Left renal pelvis (tissue), 4 donors: ENCODE measurements around the gene DSCAM. TPM values are rescaled to one million over a fixed set of nuclear protein-coding genes. Genes with fewer than 3 reads are reported as not detected.
A peak's percentile ranks its signal among the peaks of the same experiment; 100 is the strongest.

Experiments used
- DNase-seq, 4 donors: peaks; one replicate each; pipeline ENCODE4 v3.0.0-alpha.2; 2013; ENCODE audit warnings: low read depth in 4 of 4, low spot score in 3 of 4
- polyA plus RNA-seq, 4 donors: library from polyadenylated mRNA; unstranded; fragments of 120-200 nt; gene quantifications; one replicate each; pipeline ENCODE4 v1.2.1, GENCODE V29; 2013; ENCODE audit not compliant: insufficient read length in 4 of 4

DSCAM gene
- polyA plus RNA-seq, 4 donors, result 0.06 to 0.14 (median 0.09) TPM

DNA sequence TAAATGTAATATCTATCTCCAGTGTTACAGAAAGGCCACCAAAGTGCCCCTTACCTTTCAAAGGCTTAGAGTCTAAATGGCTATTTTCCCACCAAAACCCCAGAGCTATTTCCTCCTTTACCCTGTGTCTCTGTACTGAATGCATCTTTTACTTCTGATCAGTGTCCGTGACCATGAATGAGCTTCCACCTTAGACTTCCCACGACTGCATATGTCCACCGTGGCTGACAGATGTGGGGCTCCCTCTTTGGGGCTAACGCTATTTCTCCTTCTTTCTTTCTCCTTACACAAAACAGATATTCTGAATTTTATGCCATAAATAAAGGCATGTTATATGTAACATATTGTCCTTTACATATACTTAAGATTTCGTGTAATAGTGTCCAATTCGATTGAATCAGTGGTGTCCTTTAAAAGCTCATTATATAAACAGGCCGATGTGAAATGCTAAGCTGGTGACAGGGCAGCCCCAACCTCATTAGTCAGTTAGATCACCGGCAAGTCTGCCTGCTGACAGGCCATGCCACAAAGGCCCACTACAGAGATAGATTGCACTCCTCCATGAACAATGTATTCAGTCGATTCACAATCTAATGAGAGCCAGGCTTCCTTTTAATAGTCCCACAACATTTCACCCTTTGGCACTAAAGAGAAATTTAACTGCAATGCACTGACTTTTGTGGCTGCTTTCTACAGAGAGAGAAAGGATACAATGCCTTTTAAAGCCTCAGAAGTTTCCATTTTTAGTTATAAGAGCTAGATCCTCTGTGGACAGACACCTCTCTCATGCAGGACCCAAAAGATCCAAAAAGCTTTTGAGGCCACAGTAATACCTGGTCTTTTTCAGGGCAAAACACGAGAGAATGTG, 681.8 kb downstream of the DSCAM start:
- DNase-seq, result no peak

DNA sequence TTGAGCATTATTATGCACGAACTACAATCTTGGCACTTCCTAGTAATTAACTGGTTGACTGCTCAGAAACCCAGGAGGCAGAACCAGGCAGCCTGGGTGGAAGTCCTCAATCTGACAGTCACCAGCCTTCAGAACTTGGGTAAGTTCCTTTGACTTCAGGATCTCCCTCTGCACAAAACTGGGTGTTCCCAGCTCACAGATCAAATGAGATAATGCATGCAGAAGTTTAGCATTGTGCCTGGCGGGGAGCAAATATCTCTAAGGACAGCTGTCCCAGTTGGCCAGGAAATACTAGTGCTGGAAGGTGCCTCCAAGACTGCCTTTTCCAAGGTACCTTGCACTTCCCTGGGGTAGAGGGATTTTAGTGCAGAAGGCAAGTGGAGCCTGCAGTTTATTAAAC, 684.9 kb downstream of the DSCAM start:
- DNase-seq, result no peak

DNA sequence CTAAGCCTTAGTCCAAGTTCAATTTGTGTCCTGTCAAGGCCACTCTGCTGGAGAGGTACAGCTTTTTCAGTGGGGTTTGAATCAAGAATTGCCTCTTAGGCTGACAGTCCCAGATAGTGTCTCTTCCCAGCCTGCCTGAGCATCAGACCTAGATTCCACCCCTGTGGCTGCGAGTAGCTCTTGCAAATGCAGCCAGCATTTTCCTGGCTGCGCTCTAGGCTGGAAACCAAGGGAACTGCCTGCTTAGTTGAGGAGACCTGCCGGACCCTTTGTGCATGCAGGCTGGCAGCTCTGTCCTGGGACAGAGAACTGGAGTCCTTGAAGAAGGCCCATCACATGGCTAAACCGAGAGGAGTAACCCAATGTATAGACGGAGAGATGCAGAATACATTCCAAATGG, 686.0 kb downstream of the DSCAM start:
- DNase-seq, result no peak

- DNase-seq, result no peak
Observed at GRCh38 chr21:40158366-40158765, 688.6 kb downstream of the DSCAM start.

- no peak for DNase-seq
Observed at GRCh38 chr21:40155563-40155962, 691.4 kb downstream of the DSCAM start.

GRCh38 chr21:40153351-40153750, 693.6 kb downstream of the DSCAM start:
- no peak for DNase-seq

GRCh38 chr21:40152476-40152875, 694.5 kb downstream of the DSCAM start:
- DNase-seq, result no peak

GRCh38 chr21:40151611-40152010, 695.3 kb downstream of the DSCAM start:
- no peak for DNase-seq

- DNase-seq, result no peak
Observed at GRCh38 chr21:40146216-40146837, 700.6 kb downstream of the DSCAM start.

DNA sequence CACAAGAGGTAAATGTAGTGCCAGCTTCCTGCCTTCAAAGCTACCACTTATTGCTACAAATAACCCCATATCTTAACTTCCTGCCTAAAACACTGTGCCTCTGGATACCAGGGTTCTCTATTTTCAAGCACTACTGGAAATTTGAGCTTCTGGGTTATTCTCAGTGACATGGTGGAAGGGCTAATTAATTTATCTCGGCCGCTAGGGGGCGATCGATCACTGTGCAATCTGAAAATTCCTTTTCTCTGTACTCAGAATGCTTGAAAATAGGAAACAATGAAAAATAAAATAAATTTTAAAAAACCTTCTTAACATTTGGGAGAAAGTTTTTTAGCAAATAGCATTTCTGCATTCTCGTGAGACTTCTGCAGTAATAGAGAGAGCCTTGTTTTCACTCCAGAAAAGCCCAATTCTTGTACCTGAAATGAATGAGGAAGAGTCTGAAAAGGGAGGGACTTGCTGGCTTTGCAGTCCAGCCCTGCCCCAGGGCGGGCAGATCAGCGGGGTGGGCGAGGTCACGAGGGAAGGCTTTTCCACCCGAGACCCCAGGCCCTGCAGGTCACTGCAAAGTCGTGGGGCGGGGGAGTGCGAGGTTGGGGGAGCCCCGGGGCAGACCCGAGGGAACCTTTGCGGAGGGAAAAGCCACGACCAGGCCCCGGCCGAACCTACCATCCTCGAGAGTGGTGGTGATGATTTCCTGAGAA, 703.0 kb downstream of the DSCAM start:
- peak in 3 of 4 donors; percentile 29 to 42 (median 36) for DNase-seq

DNA sequence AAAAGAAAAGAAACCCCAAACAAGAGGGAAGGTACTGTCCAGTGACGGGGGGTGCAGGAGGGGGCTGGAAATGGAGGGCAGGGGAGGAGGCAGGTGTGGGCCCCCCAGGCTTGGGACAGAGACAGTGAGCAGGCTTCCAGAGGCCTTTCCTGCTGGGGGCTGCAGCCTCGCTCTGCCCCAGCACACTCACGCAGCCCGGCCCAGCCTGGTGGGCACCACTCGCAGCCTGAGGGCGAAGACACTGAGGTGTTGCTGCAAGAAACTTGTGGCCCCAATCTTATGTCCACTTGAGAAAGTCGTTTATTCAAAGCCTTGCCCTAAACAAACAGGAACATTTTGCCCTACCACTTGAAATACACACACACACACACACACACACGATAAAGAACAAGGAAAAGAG, 705.3 kb downstream of the DSCAM start:
- DNase-seq, result no peak

GRCh38 chr21:40140675-40141074, 706.3 kb downstream of the DSCAM start:
- DNase-seq, result no peak

DNA sequence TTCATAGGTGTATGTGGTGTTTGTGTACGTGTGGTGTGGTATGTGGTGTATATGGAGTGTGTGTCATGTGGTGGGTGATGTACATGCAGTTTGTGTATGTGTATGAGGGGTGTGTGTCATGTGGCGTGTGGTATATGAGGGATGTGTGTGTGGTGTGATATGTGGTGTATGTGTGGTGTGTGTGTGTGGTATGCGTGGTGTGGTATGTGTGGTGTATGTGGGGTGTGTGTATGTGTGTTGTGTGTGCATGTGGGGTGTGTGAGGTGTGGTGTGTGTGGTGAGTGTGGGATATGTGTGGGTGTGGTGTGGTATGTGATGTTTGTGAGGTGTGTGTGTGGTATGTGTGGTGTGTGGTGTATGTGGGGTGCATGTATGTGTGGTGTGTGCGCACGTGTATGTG, 707.3 kb downstream of the DSCAM start:
- no peak for DNase-seq

- DNase-seq, result no peak
Observed at GRCh38 chr21:40136571-40136970, 710.4 kb downstream of the DSCAM start.

- DNase-seq, result no peak
Observed at GRCh38 chr21:40134731-40135492, 712.0 kb downstream of the DSCAM start.

DNA sequence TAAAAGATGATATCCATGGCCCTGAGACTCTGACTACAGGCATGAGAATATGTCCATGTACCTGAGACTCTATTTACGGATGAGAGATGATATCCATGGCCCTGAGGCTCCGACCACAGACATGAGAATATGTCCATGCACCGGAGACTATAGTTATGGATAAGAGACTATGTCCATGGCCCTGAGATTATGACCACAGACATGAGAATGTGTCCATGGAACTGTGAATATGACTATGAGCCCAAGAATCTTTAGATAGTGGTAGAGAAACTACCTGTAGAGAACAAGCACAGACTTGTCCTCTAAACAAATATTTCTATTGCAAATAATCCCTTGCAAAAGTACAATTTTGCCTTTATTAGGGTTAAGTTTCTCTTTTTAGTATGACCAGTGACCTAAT, 716.5 kb downstream of the DSCAM start:
- no peak for DNase-seq

- no peak for DNase-seq
Observed at GRCh38 chr21:40129809-40130208, 717.1 kb downstream of the DSCAM start.

DNA sequence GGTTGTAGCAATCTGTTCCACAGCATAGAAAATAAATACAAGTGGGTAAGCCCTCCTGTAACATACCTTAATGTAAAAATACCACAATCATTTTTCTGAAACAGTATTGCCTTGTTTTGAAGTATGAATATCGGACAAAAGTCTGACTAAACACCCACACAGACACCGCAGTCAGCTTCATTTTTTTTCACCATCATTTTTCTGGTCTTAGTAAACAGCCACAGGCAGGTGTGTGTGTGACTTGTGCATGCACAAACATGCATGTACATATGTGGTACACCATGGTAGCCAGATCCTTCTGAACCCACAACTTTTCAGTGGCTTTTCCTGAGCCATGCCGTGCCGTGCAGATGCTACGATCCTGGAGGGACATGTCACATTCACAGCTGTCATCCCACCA, 718.1 kb downstream of the DSCAM start:
- no peak for DNase-seq

DNA sequence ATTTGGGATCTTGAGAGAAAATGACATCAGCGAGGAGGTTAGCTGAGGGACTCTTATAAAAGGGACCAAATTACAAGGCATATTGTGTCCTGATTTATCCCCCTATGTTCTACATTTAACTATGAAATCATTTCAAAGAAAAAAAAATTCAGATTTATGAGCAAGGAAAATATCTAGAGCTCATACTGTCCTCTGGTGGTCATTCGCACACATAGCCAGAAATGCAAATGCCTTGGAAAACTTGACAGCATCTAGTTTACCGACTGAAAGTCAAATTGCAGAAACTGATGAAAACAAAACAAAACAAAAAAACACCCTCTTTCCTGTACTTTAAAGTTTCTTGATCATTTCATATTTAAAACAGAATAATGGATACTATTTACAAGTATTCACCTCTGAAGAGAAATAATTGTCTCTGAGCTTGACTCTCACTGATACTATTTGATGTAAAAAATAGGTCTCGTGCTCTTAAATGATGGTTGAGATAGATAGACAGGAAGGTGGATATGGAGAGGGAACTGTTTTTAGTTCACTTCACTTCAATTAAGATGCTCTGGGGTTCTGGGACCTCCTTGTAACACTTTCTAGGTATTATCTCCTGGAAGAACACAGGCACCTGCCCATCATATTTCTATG, 725.9 kb downstream of the DSCAM start:
- DNase-seq, result peak; percentile 14 to 27 (median 20)

GRCh38 chr21:40118527-40118926, 728.4 kb downstream of the DSCAM start:
- no peak for DNase-seq
